Measurements from ENCODE around the gene TTC34.

Gene TTC34

GRCh38 chr1:2623571-2624337, 177.7 kb downstream of the TTC34 start:
- no peak for DNase-seq

- no peak for DNase-seq
Observed at GRCh38 chr1:2617971-2618470, 183.5 kb downstream of the TTC34 start.

GRCh38 chr1:2614145-2614544, 187.3 kb downstream of the TTC34 start:
- DNase-seq, result no peak

GRCh38 chr1:2612591-2613365, 188.7 kb downstream of the TTC34 start:
- no peak for DNase-seq

GRCh38 chr1:2611621-2612437, 189.7 kb downstream of the TTC34 start:
- no peak for DNase-seq

- DNase-seq, result no peak
Observed at GRCh38 chr1:2611031-2611501, 190.4 kb downstream of the TTC34 start.

- DNase-seq, result no peak
Observed at GRCh38 chr1:2610036-2610959, 191.2 kb downstream of the TTC34 start.

- no peak for DNase-seq
Observed at GRCh38 chr1:2609319-2610035, 192.0 kb downstream of the TTC34 start.

- no peak for DNase-seq
Observed at GRCh38 chr1:2607641-2608091, 193.8 kb downstream of the TTC34 start.

- no peak for DNase-seq
Observed at GRCh38 chr1:2606881-2607621, 194.4 kb downstream of the TTC34 start.

- DNase-seq, result no peak
Observed at GRCh38 chr1:2606396-2606880, 195.1 kb downstream of the TTC34 start.

- DNase-seq, result no peak
Observed at GRCh38 chr1:2605509-2606395, 195.7 kb downstream of the TTC34 start.

GRCh38 chr1:2604844-2605508, 196.5 kb downstream of the TTC34 start:
- DNase-seq, result no peak

- no peak for DNase-seq
Observed at GRCh38 chr1:2604156-2604843, 197.2 kb downstream of the TTC34 start.

GRCh38 chr1:2603521-2604155, 197.9 kb downstream of the TTC34 start:
- DNase-seq, result no peak

- DNase-seq, result no peak
Observed at GRCh38 chr1:2602866-2603520, 198.5 kb downstream of the TTC34 start.

- DNase-seq, result no peak
Observed at GRCh38 chr1:2602311-2602835, 199.1 kb downstream of the TTC34 start.
